Uterus (tissue), 4 donors: ENCODE measurements around the gene CCDC117. TPM values are rescaled to one million over a fixed set of nuclear protein-coding genes. Genes with fewer than 3 reads are reported as not detected.

ENCODE experiments used
- DNase-seq, 2 donors: peaks; one replicate each; pipeline ENCODE4 v3.0.0-alpha.2; 2019 to 2020
- H3K27ac ChIP-seq, 2 donors: fragments of 200-600 bp; sonication (generic); 1 replicate in 1 of 2; 2 replicates in 1 of 2; pipeline ENCODE4 v1.5.1; 2016 to 2018
- H3K27me3 ChIP-seq, 2 donors: fragments of 200-600 bp; sonication (generic); one replicate each; pipeline ENCODE4 v1.5.1; 2018 to 2019; ENCODE audit warnings: control low read depth in 1 of 2
- H3K36me3 ChIP-seq, 2 donors: fragments of 200-600 bp; sonication (generic); one replicate each; pipeline ENCODE4 v1.5.1; 2019; ENCODE audit warnings: control low read depth in 1 of 2
- H3K4me1 ChIP-seq, 2 donors: fragments of 200-600 bp; sonication (generic); one replicate each; pipeline ENCODE4 v1.5.1; 2018 to 2019; ENCODE audit warnings: control low read depth in 1 of 2
- H3K4me3 ChIP-seq, 2 donors: fragments of 200-600 bp; sonication (generic); 1 replicate in 1 of 2; 2 replicates in 1 of 2; pipeline ENCODE4 v1.5.1; 2018 to 2019; ENCODE audit warnings: mild to moderate bottlenecking in 1 of 2
- H3K9me3 ChIP-seq, 2 donors: fragments of 200-600 bp; sonication (generic); one replicate each; pipeline ENCODE4 v1.5.1; 2019; ENCODE audit warnings: control low read depth in 1 of 2
- POLR2A ChIP-seq, 2 donors: fragments of 450-650 bp; IDR thresholded peaks; one replicate each; pipeline ENCODE4 v1.6.1; 2016; ENCODE audit warnings: antibody characterized with exemption in 2 of 2, mild to moderate bottlenecking in 1 of 2, moderate library complexity in 1 of 2
- intact Hi-C: fragments of 100-400 bp; cut with DNase I; formaldehyde crosslinking; loops from one replicate; pipeline ENCODE4 v1.15.1; 2023; ENCODE audit warnings: low total_unique reads
- total RNA-seq, 4 donors: library from RNA; depleted of rRNA in 3 of 4; stranded (reverse); fragments of >200 nt in 3 of 4; gene quantifications; one replicate each; pipeline versions ENCODE4 v1.1.0 to v1.2.4, GENCODE V29; 2014 to 2023
- TF ChIP-seq, protein P1 (sequence below), 4 experiments: fragments of 200-600 bp in 2 of 4; fragments of 450-650 bp in 2 of 4; sonication (generic) in 2 of 4; IDR thresholded peaks; one replicate each; pipeline ENCODE4 v1.5.1; 2016 to 2019; ENCODE audit warnings: antibody characterized with exemption in 4 of 4, mild to moderate bottlenecking in 2 of 4, moderate library complexity in 1 of 4
- donor health status: DM: yes; HTN: yes; CAD: no.

The CCDC117 gene, protein sequence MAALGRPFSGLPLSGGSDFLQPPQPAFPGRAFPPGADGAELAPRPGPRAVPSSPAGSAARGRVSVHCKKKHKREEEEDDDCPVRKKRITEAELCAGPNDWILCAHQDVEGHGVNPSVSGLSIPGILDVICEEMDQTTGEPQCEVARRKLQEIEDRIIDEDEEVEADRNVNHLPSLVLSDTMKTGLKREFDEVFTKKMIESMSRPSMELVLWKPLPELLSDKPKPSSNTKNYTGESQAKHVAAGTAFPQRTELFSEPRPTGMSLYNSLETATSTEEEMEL
- total RNA-seq: 10 to 100 TPM; 13.8 to 49.8 (median 19.5) TPM

DNA sequence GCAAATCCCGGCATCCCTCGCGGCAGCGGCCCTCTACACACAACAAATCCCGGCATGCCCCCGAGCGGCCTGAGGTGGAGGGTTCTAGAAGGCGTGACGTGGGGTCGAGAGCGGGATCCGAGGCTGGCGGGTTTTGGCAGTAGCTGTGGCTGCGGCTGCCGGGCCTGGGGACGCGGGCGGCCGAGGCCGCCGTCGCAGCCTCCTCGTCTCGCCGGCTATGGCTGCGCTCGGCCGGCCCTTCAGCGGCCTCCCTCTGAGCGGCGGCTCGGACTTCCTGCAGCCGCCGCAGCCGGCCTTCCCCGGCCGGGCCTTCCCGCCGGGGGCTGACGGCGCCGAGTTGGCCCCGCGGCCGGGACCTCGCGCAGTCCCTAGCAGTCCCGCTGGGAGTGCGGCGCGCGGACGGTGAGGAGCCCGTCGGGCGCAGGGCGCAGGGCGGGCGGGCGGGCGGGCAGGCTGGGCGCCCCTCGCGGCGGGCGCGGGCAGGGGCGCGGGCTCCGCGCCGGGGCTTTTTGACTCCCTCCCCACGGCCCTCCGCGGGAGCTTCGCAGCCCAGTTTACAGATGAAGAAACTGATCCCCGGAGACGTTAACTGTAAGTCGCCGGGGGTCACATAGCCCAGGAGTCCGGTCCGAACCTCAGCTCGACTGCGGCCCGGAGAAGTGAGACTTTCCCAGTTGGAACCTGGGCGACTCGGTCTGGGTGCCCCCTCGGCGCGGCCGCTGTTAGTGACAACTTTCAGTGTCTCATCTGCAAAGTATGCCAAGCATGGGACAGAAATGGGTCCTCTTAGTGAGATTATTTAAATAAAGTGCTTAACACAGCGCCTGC lies at the start of gene CCDC117:
Gene CCDC117, plus strand, starts transcription at position 63 of the 828 bp plus-strand sequence. Its CDS starts 155 bp downstream, at position 218.
- H3K27ac ChIP-seq: peak within 1 kb of the TSS; percentile 97 to 100

DNA sequence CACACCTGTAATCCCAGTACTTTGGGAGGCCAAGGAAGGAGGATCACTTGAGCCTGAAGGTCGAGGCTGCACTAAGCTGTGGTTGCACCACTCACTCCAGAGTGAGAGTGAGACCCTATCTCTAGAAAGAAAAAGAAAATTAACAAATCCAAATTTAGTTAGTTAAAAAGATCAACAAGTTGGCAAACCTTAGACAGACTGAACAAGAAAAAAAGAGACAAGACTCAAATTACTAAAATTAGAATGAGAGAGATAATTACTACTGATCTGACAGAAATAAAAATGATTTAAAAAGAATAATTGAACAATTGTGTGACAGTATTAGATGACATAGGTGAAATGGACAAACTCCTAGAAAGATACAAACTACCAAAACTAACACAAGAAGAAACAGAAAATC lies 44.5 kb upstream of the CCDC117 start:
- Histone ChIP-seq H3K36me3 (no peaks in the 10 kb centered on the region), H3K4me1 (no peaks in the 10 kb centered on the region), H3K9me3 (no peaks in the 10 kb centered on the region), H3K4me3 (no peak overlapping the region), H3K27ac (no peak overlapping the region), H3K27me3 (no peaks in the 10 kb centered on the region)
- no peak for DNase-seq
- no peak for TF ChIP-seq POLR2A (IDR thresholded peaks at IDR 0.05)
- TF ChIP-seq, protein P1, sequence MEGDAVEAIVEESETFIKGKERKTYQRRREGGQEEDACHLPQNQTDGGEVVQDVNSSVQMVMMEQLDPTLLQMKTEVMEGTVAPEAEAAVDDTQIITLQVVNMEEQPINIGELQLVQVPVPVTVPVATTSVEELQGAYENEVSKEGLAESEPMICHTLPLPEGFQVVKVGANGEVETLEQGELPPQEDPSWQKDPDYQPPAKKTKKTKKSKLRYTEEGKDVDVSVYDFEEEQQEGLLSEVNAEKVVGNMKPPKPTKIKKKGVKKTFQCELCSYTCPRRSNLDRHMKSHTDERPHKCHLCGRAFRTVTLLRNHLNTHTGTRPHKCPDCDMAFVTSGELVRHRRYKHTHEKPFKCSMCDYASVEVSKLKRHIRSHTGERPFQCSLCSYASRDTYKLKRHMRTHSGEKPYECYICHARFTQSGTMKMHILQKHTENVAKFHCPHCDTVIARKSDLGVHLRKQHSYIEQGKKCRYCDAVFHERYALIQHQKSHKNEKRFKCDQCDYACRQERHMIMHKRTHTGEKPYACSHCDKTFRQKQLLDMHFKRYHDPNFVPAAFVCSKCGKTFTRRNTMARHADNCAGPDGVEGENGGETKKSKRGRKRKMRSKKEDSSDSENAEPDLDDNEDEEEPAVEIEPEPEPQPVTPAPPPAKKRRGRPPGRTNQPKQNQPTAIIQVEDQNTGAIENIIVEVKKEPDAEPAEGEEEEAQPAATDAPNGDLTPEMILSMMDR (IDR thresholded peaks at IDR 0.05): no peak
- intact Hi-C loops: no loop called here

More for the DNA sequence above, at the start of gene CCDC117:
- Histone ChIP-seq H3K36me3 (no peaks in the 10 kb centered on the region), H3K27me3 (no peaks in the 10 kb centered on the region), H3K9me3 (no peaks in the 10 kb centered on the region), H3K4me3 (peak within 1 kb of the TSS; percentile 53 to 91), H3K4me1 (peaks cover 0 to 3% of the 10 kb centered on the region in 2 donors)
- TF ChIP-seq POLR2A (IDR thresholded peaks at IDR 0.05): peak; percentile 86 to 95
- TF ChIP-seq, protein P1 (IDR thresholded peaks at IDR 0.05): peak in 3 of 4 experiments; percentile 27 to 65 (median 37)
- DNase-seq: peak; percentile 93 to 95
- intact Hi-C loops: no loop called here

DNA sequence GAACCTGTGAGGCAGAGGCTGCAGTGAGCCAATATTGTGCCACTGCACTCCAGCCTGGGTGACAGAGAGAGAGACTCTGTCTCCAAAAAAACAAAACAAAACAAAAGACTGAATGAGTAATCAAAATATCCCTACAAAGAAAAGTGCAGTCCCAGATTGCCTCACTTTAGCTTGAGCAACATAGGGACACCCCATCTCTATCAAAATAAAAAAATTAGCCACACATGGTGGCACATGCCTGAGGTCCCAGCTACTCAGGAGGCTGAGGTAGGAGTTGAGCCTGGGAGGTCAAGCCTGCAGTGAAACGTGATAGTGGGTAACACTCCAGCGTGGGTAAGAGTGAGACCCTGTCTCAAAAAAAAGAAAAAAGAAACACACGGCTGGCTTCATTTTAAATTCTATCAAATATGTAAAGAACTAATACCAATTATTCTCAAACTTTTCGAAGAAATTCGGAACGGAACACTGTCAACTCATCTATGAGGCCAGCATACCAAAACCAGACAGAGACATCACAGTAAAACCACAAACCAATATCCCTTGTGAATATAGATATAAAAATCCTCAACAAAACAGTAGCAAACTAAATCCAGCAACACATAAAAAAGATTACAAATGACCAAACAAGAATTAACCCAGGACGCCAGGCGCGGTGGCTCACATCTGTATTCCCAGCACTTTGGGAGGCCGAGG lies 43.7 kb upstream of the CCDC117 start:
- Histone ChIP-seq H3K27me3 (no peaks in the 10 kb centered on the region), H3K27ac (no peak overlapping the region)
- intact Hi-C loops: no loop called here

DNA sequence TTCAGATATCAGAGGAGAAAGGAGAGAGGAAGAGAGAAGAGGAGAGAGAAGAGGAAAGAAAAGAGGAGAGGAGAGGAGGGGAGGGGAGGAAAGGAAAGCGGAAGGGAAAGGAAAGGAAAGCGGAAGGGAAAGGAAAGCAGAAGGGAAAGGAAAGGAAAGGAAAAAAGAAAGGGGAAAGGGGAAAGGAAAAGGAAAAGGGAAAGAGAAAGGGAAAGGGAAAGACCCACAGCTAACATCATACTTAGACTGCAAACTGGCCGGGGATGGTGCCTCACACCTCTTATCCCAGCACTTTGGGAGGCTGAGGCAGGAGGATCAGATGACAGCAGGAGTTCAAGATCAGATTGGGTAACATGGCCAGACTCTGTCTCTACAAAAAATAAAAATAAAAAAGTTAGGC lies 42.3 kb upstream of the CCDC117 start:
- H3K4me1 ChIP-seq: no peaks in the 10 kb centered on the region
- no peak overlapping the region for H3K27ac ChIP-seq
- intact Hi-C loops: no loop called here
- no peaks in the 10 kb centered on the region for H3K27me3 ChIP-seq
- no peak overlapping the region for H3K4me3 ChIP-seq
- no peaks in the 10 kb centered on the region for H3K9me3 ChIP-seq
- no peak for TF ChIP-seq POLR2A (IDR thresholded peaks at IDR 0.05)
- TF ChIP-seq, protein P1 (IDR thresholded peaks at IDR 0.05): no peak
- no peak for DNase-seq
- no peaks in the 10 kb centered on the region for H3K36me3 ChIP-seq

More for the DNA sequence above, 43.7 kb upstream of the CCDC117 start:
- DNase-seq: no peak
- no peak overlapping the region for H3K4me3 ChIP-seq
- H3K4me1 ChIP-seq: no peaks in the 10 kb centered on the region
- TF ChIP-seq POLR2A (IDR thresholded peaks at IDR 0.05): no peak
- TF ChIP-seq, protein P1 (IDR thresholded peaks at IDR 0.05): no peak
- no peaks in the 10 kb centered on the region for H3K9me3 ChIP-seq
- H3K36me3 ChIP-seq: no peaks in the 10 kb centered on the region
